GM23338 (cell line): Measurements from ENCODE around the gene P4HA3. TPM values are rescaled to one million over a fixed set of nuclear protein-coding genes. Genes with fewer than 3 reads are reported as not detected.

Experiments used
- ATAC-seq: fragments of 200-7000 bp; cut with Tn5 transposase; 3 replicates; pipeline ENCODE4 v1.9.1; 2020
- DNase-seq: peaks from one replicate; pipeline ENCODE4 v3.0.0-alpha.2; 2015; ENCODE audit warnings: low spot score
- H2AFZ ChIP-seq: fragments of 200-600 bp; sonication (generic); 2 replicates; pipeline ENCODE4 v1.8.0; 2016; ENCODE audit warnings: antibody characterized with exemption, mild to moderate bottlenecking, moderate library complexity
- H3F3A ChIP-seq: fragments of 200-600 bp; sonication (generic); replicated peaks from 2 replicates; pipeline ENCODE4 v1.8.0; 2017; ENCODE audit warnings: antibody characterized with exemption, mixed run types, low read depth
- H3K27ac ChIP-seq: fragments of 200-600 bp; sonication (generic); 2 replicates; pipeline ENCODE4 v1.6.1; 2016; ENCODE audit warnings: low read depth
- H3K27me3 ChIP-seq: fragments of 200-600 bp; sonication (generic); 2 replicates; pipeline ENCODE4 v1.8.0; 2016; ENCODE audit warnings: mild to moderate bottlenecking, mixed run types, moderate library complexity; ENCODE audit not compliant: insufficient read depth
- H3K36me3 ChIP-seq: fragments of 200-600 bp; sonication (generic); 2 replicates; pipeline ENCODE4 v1.8.0; 2016; ENCODE audit warnings: mild to moderate bottlenecking; ENCODE audit not compliant: insufficient read depth
- H3K4me1 ChIP-seq: fragments of 200-600 bp; sonication (generic); 2 replicates; pipeline ENCODE4 v1.8.0; 2016; ENCODE audit warnings: mild to moderate bottlenecking, moderate library complexity; ENCODE audit not compliant: insufficient read depth
- H3K4me2 ChIP-seq: fragments of 200-600 bp; sonication (generic); 2 replicates; pipeline ENCODE4 v1.7.1; 2017; ENCODE audit warnings: mixed run types
- H3K4me3 ChIP-seq: fragments of 200-600 bp; sonication (generic); 2 replicates; pipeline ENCODE4 v1.6.1; 2016; ENCODE audit warnings: mixed run types
- H3K79me2 ChIP-seq: fragments of 200-600 bp; sonication (generic); replicated peaks from 2 replicates; pipeline ENCODE4 v1.8.0; 2017; ENCODE audit warnings: mild to moderate bottlenecking; ENCODE audit not compliant: insufficient read depth
- H3K9me2 ChIP-seq: fragments of 200-600 bp; sonication (generic); 2 replicates; pipeline ENCODE4 v1.8.0; 2017; ENCODE audit not compliant: insufficient read depth
- H4K20me1 ChIP-seq: fragments of 200-600 bp; sonication (generic); replicated peaks from 2 replicates; pipeline ENCODE4 v1.8.0; 2017; ENCODE audit warnings: mild to moderate bottlenecking; ENCODE audit not compliant: insufficient read depth
- H3K27ac Mint-ChIP-seq: 2 replicates; pipeline ENCODE4 v1.8.0; 2020; ENCODE audit warnings: inconsistent platforms, mild to moderate bottlenecking, moderate library complexity, mixed read lengths
- H3K27me3 Mint-ChIP-seq: 3 replicates; pipeline ENCODE4 v1.8.0; 2022; ENCODE audit warnings: low read depth, mild to moderate bottlenecking, moderate library complexity, mixed read lengths, inconsistent platforms; ENCODE audit not compliant: insufficient read depth, poor library complexity
- H3K36me3 Mint-ChIP-seq: 3 replicates; pipeline ENCODE4 v1.8.0; 2021; ENCODE audit warnings: low read depth, mild to moderate bottlenecking, inconsistent platforms, moderate library complexity, mixed read lengths
- H3K4me1 Mint-ChIP-seq: 3 replicates; pipeline ENCODE4 v1.8.0; 2020; ENCODE audit warnings: mild to moderate bottlenecking, inconsistent platforms, mixed read lengths
- H3K4me3 Mint-ChIP-seq: 3 replicates; pipeline ENCODE4 v1.8.0; 2021; ENCODE audit warnings: moderate library complexity, mild to moderate bottlenecking, inconsistent platforms, mixed read lengths
- H3K9me3 Mint-ChIP-seq: 3 replicates; pipeline ENCODE4 v1.8.0; 2020; ENCODE audit warnings: moderate library complexity, mild to moderate bottlenecking, inconsistent platforms, mixed read lengths
- CREB1 ChIP-seq: fragments of 250-450 bp; sonication (Bioruptor Pico); IDR thresholded peaks from 2 replicates; pipeline ENCODE4 v1.5.0; 2020; ENCODE audit warnings: low read depth, mild to moderate bottlenecking, moderate library complexity
- CTCF ChIP-seq, 2 experiments: fragments of 200-600 bp in 1 of 2; sonication (generic) in 1 of 2; conservative IDR thresholded peaks; 2 replicates each; pipeline versions ENCODE4 v1.5.1 to v1.6.1; 2016 to 2017; ENCODE audit warnings: antibody characterized with exemption in 2 of 2, low read depth in 2 of 2, mild to moderate bottlenecking in 2 of 2, moderate library complexity in 1 of 2
- ETS1 ChIP-seq: IDR thresholded peaks from 2 replicates; pipeline ENCODE4 v1.6.1; 2016; ENCODE audit warnings: antibody characterized with exemption
- EZH2 ChIP-seq: fragments of 200-600 bp; sonication (generic); IDR thresholded peaks from one replicate; pipeline ENCODE4 v1.8.0; 2017; ENCODE audit warnings: antibody characterized with exemption, mild to moderate bottlenecking, low read depth; ENCODE audit not compliant: unreplicated experiment
- EZH2phosphoT487 ChIP-seq: fragments of 200-600 bp; sonication (generic); IDR thresholded peaks from one replicate; pipeline ENCODE4 v1.8.1; 2018; ENCODE audit warnings: antibody characterized with exemption; ENCODE audit not compliant: unreplicated experiment
- JUNB ChIP-seq: IDR thresholded peaks from one replicate; pipeline ENCODE4 v1.6.1; 2016; ENCODE audit warnings: antibody characterized with exemption; ENCODE audit not compliant: unreplicated experiment
- NANOG ChIP-seq: IDR thresholded peaks from 2 replicates; pipeline ENCODE4 v1.6.1; 2016; ENCODE audit warnings: antibody characterized with exemption, borderline replicate concordance
- POLR2AphosphoS5 ChIP-seq: IDR thresholded peaks from 2 replicates; pipeline ENCODE4 v1.6.1; 2016; ENCODE audit warnings: antibody characterized with exemption, low read depth
- REST ChIP-seq: IDR thresholded peaks from one replicate; pipeline ENCODE4 v1.6.1; 2018; ENCODE audit warnings: antibody characterized with exemption; ENCODE audit not compliant: unreplicated experiment
- STAT1 ChIP-seq: IDR thresholded peaks from one replicate; pipeline ENCODE4 v1.6.1; 2016; ENCODE audit warnings: antibody characterized with exemption; ENCODE audit not compliant: unreplicated experiment
- ZNF114 ChIP-seq: fragments of 250-450 bp; sonication (Bioruptor Pico); IDR thresholded peaks from 2 replicates; pipeline ENCODE4 v1.5.0; 2020; ENCODE audit warnings: mild to moderate bottlenecking, moderate library complexity
- ZNF331 ChIP-seq: fragments of 250-450 bp; sonication (Bioruptor Pico); IDR thresholded peaks from 2 replicates; pipeline ENCODE4 v1.5.0; 2020; ENCODE audit warnings: low read depth, mild to moderate bottlenecking, moderate library complexity
- ZNF462 ChIP-seq: fragments of 250-450 bp; sonication (Bioruptor Pico); IDR thresholded peaks from 2 replicates; pipeline ENCODE4 v1.5.0; 2020; ENCODE audit warnings: mild to moderate bottlenecking, moderate library complexity
- polyA plus RNA-seq: library from polyadenylated mRNA; unstranded; fragments of >200 nt; fragmentation: Nextera tagmentation; extraction: Ambion mirVana; gene quantifications from 2 replicates; pipeline ENCODE4 v1.2.1, GENCODE V29; 2016
- total RNA-seq: library from RNA; depleted of rRNA; stranded (reverse); fragments of >200 nt; shearing (Covaris generic); gene quantifications from 2 replicates; pipeline ENCODE4 v1.2.3, GENCODE V29; 2014

P4HA3 gene
- total and polyA plus RNA-seq, 2 experiments from 2014 or later: 0.08 TPM; not detected in 1

GRCh38 chr11:74322667-74323066 lies 11.2 kb upstream of the P4HA3 start:
- H3K36me3 Mint-ChIP-seq: peaks cover 6% of the 10 kb centered on the region
- Histone ChIP-seq H3K9me2 (0 out of 2 replicates have a peak, but pooled peaks cover 4% of the 10 kb centered on the region), H3K36me3 (no peaks in the 10 kb centered on the region), H3K4me2 (no peak overlapping the region), H3K79me2 (no peaks in the 10 kb centered on the region), H2AFZ (no peak overlapping the region), H3F3A (no peaks in the 10 kb centered on the region), H3K27ac (no peak overlapping the region), H3K27me3 (no peaks in the 10 kb centered on the region), H3K4me1 (no peaks in the 10 kb centered on the region), H3K4me3 (no peak overlapping the region), H4K20me1 (no peaks in the 10 kb centered on the region)
- peaks cover 5% of the 10 kb centered on the region for H3K9me3 Mint-ChIP-seq
- TF ChIP-seq ETS1: no peak
- TF ChIP-seq EZH2: no peak
- no peak for TF ChIP-seq CTCF (conservative IDR thresholded peaks at IDR 0.05; ENCODE audit: low read depth in 2 of 2)
- no peak for TF ChIP-seq NANOG
- no peak for TF ChIP-seq CREB1 (CRISPR knock-in tag)
- TF ChIP-seq JUNB: no peak
- no peak for TF ChIP-seq ZNF462
- TF ChIP-seq REST: no peak
- no peak for TF ChIP-seq POLR2AphosphoS5
- TF ChIP-seq STAT1: no peak
- TF ChIP-seq ZNF331 (CRISPR knock-in tag): no peak
- TF ChIP-seq ZNF114 (CRISPR knock-in tag): no peak
- no peak for TF ChIP-seq EZH2phosphoT487
- ATAC-seq (no peak), DNase-seq (no peak)
- H3K4me3 Mint-ChIP-seq: no peak overlapping the region
- H3K4me1 Mint-ChIP-seq: peaks cover 7% of the 10 kb centered on the region
- H3K27ac Mint-ChIP-seq: no peak overlapping the region
- H3K27me3 Mint-ChIP-seq: peaks cover 5% of the 10 kb centered on the region
